ENCODE measurements around the gene SHISA9.

GRCh38 chr16:13067648-13068047 lies 166.2 kb downstream of the SHISA9 start:
- TF ChIP-seq CTCF (conservative IDR thresholded peaks at IDR 0.05; ENCODE audit: low read depth, low read length), result no peak
- TF ChIP-seq MXI1 (IDR thresholded peaks at IDR 0.05; ENCODE audit: borderline replicate concordance, low read depth, low read length), result no peak
- no peak for TF ChIP-seq POLR2A (IDR thresholded peaks at IDR 0.05; ENCODE audit: low read depth, low read length)
- no peak for TF ChIP-seq CEBPB (IDR thresholded peaks at IDR 0.05; ENCODE audit: low read depth, low read length)
- no peak for TF ChIP-seq RAD21 (IDR thresholded peaks at IDR 0.05; ENCODE audit: low read length)
- TF ChIP-seq USF2 (IDR thresholded peaks at IDR 0.05; ENCODE audit: low read depth, low read length), result no peak
- no peak for TF ChIP-seq BHLHE40 (IDR thresholded peaks at IDR 0.05; ENCODE audit: low read depth, low read length)
- TF ChIP-seq, protein P1, sequence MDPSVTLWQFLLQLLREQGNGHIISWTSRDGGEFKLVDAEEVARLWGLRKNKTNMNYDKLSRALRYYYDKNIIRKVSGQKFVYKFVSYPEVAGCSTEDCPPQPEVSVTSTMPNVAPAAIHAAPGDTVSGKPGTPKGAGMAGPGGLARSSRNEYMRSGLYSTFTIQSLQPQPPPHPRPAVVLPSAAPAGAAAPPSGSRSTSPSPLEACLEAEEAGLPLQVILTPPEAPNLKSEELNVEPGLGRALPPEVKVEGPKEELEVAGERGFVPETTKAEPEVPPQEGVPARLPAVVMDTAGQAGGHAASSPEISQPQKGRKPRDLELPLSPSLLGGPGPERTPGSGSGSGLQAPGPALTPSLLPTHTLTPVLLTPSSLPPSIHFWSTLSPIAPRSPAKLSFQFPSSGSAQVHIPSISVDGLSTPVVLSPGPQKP (IDR thresholded peaks at IDR 0.05; ENCODE audit: borderline replicate concordance, low read depth, low read length), result no peak
- no peak for TF ChIP-seq RCOR1 (IDR thresholded peaks at IDR 0.05; ENCODE audit: insufficient replicate concordance, low read length)
- no peak for TF ChIP-seq FOS (IDR thresholded peaks at IDR 0.05; ENCODE audit: low read depth, low read length)
- no peak for TF ChIP-seq MAFK (IDR thresholded peaks at IDR 0.05; ENCODE audit: low read depth, low read length)
